NB4 (cell line): ENCODE results near the gene C6orf118.

Source experiments
- DNase-seq: peaks from one replicate; pipeline ENCODE4 v3.0.0; 2010; ENCODE audit warnings: low read depth
- H3K4me3 ChIP-seq: one replicate; pipeline ENCODE4 v1.5.1; 2011; ENCODE audit warnings: mild to moderate bottlenecking, low read depth, low read length, moderate library complexity
- CTCF ChIP-seq: IDR thresholded peaks from one replicate; pipeline ENCODE4 v1.5.1; 2012; ENCODE audit warnings: low read depth, low read length
- MAX ChIP-seq: IDR thresholded peaks from 2 replicates; pipeline ENCODE4 v1.6.1; 2011; ENCODE audit warnings: low read depth, low read length
- MYC ChIP-seq: IDR thresholded peaks from 2 replicates; pipeline ENCODE4 v1.6.1; 2011; ENCODE audit warnings: low read depth, low read length
- POLR2A ChIP-seq: IDR thresholded peaks from 2 replicates; pipeline ENCODE4 v1.6.1; 2011; ENCODE audit warnings: mild to moderate bottlenecking; ENCODE audit not compliant: insufficient read length; ENCODE audit errors: extremely low read depth

C6orf118 gene

DNA sequence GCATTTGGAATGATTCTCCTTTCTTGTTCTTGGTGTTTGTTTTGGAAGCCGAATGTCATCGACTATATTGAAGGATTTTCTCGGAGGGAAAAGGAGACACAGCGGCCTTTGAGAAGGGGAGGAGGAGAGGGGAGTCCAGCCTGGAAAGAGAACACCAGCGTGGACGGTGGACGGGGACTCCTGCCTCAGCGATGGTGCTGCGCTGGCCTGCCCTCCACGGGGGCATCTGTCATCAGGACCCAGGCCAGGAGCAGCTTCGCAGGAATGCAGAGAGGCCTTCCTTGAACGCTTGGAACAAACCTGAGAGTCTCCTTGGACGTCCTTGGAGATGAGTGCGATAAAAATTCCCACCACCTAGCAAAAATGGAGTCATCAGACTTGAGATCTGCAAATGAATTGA lies 8.3 kb upstream of the C6orf118 start:
- DNase-seq = no peak
- no peak overlapping the region for H3K4me3 ChIP-seq
- TF ChIP-seq CTCF = no peak
- TF ChIP-seq MAX = no peak
- no peak for TF ChIP-seq MYC
- TF ChIP-seq POLR2A = no peak

- no peak for DNase-seq
- H3K4me3 ChIP-seq = no peak overlapping the region
- no peak for TF ChIP-seq CTCF
- TF ChIP-seq POLR2A = no peak
- no peak for TF ChIP-seq MYC
- no peak for TF ChIP-seq MAX
These were observed 2.5 kb downstream of the C6orf118 start for GRCh38 chr6:165306955-165307354.

DNA sequence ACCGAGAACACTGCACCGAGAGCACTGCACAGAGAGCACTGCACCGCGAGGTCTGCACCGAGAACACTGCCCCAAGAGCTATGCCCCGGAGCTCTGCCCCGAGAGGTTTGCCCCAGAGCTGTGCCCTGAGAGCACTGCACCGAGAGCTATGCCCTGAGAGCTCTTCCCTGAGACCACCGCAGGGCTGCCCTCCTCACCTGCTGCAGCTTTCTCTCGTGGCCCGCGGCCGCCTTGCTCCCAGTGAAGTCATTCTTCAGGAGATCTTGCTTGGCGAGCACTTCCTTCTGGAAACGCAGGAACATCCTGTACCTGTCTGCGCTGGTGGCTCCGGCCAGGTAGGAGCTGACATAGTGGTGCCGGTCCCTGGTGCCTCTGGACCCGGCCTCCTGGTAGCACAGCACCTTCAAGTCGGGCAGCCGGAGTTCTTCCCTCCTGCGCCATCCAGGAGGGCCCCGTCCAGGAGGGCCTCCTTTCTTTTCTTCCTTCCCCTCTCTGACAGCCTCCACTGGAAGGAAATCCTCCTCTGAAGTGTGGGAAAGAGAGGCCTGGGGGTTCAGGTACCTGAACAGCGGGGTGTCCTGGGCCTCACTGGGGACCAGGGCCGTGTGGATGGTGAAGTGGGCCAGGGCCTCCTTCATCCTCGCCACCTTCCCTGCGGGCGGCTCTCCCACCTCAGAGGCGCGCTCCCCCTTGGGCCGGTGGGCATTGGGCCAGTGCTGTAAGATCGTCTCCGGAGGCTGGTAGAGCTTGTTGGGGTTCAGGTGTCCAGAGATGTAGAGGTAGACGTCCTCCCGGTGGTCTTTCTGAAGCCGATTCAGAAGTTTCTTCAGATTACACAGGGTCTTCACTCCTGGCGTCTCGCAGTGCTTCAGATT lies 7.8 kb downstream of the C6orf118 start:
- TF ChIP-seq CTCF (no peak), POLR2A (no peak), MAX (no peak), MYC (no peak)
- H3K4me3 ChIP-seq = no peak overlapping the region
- no peak for DNase-seq

DNA sequence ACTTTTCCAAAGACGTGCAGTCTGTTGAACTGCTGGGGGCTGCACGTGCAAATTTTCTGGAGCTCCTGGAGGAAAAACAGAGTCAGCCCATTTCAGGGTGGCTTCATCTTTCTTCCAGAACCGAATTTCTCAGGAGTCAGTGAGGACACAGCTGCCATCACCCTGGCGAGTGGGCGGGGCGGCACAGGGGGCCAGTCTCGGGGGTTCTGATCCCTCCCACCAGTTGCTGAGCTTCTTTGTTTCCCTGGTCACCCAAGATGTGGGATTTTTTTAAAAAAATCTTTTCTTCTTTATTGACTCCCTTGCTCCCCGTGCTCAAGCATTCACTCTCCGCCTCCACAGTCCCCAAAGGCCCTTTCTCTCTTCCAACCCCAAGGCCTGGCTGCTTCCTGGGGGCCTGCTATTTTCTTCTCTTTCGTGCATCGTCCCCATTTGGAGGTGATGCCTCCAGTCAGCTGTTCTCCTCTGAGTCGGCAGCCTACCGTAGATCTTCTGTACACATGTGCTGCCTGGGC lies 8.9 kb downstream of the C6orf118 start:
- no peak overlapping the region for H3K4me3 ChIP-seq
- TF ChIP-seq MYC (no peak), MAX (no peak), CTCF (no peak), POLR2A (no peak)
- DNase-seq = no peak

DNA sequence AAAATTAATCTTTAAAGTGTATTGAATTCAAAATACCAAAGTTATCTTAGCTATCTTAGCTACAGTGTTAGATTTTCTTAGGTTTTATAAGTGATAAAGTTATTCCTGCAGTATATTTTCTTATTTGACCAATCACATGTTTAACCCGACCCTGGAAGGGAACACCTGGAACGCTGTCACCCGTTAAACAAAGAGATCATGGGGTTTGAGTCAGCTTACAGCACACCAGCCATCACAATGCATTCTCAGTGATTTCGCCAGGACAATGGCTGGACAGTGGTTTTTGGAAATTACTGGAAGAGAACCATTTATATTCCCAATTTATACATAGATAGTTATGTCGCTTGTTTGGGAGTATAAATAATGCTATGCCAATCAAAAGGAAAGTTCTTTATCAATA lies 10.5 kb downstream of the C6orf118 start:
- H3K4me3 ChIP-seq = no peak overlapping the region
- no peak for TF ChIP-seq MAX
- no peak for TF ChIP-seq POLR2A
- no peak for TF ChIP-seq CTCF
- DNase-seq = no peak
